Esophagus squamous epithelium (tissue), 5 donors: ENCODE results near the gene QRSL1. TPM values are rescaled to one million over a fixed set of nuclear protein-coding genes. Genes with fewer than 3 reads are reported as not detected.

Experiments
- DNase-seq: peaks from one replicate; lab custom pipeline; 2025; lab: John Stamatoyannopoulos, UW
- H3K27ac ChIP-seq, 4 donors: fragments of 200-600 bp; sonication (generic); one replicate each; pipeline ENCODE4 v1.5.1; 2016 to 2019; ENCODE audit warnings: mild to moderate bottlenecking in 1 of 4
- H3K27me3 ChIP-seq, 4 donors: fragments of 200-600 bp; sonication (generic); 1 replicate in 3 of 4; 2 replicates in 1 of 4; pipeline versions ENCODE4 v1.5.1 to v1.6.0; 2017 to 2021; ENCODE audit warnings: antibody characterized with exemption in 1 of 4
- H3K36me3 ChIP-seq, 3 donors: fragments of 200-600 bp; sonication (generic); one replicate each; pipeline ENCODE4 v1.5.1; 2016 to 2019
- H3K4me1 ChIP-seq, 3 donors: fragments of 200-600 bp; sonication (generic); one replicate each; pipeline ENCODE4 v1.5.1; 2017 to 2019
- H3K4me3 ChIP-seq, 4 donors: fragments of 200-600 bp; sonication (generic); 1 replicate in 3 of 4; 2 replicates in 1 of 4; pipeline ENCODE4 v1.5.1; 2016 to 2019; ENCODE audit warnings: mild to moderate bottlenecking in 2 of 4, moderate library complexity in 1 of 4
- H3K9me3 ChIP-seq, 3 donors: fragments of 200-600 bp; sonication (generic); one replicate each; pipeline ENCODE4 v1.5.1; 2016 to 2019
- CTCF ChIP-seq, 6 experiments: fragments of 450-650 bp in 4 of 6; fragments of 200-600 bp in 2 of 6; sonication (generic) in 2 of 6; IDR thresholded peaks; one replicate each; pipeline ENCODE4 v1.5.1; 2016 to 2019; ENCODE audit warnings: antibody characterized with exemption in 6 of 6, mild to moderate bottlenecking in 4 of 6, moderate library complexity in 4 of 6
- POLR2A ChIP-seq, 4 donors: fragments of 450-650 bp; IDR thresholded peaks; one replicate each; pipeline ENCODE4 v1.6.1; 2017; ENCODE audit warnings: antibody characterized with exemption in 4 of 4, mild to moderate bottlenecking in 4 of 4, moderate library complexity in 3 of 4
- WGBS, 2 donors: methylation state at CpG; one replicate each; pipeline ENCODE4 v1.1.5; 2018; 5-methylcytosine and 5-hydroxymethylcytosine counted together
- intact Hi-C: fragments of 100-400 bp; cut with DNase I; formaldehyde crosslinking; loops from one replicate; pipeline ENCODE4 v1.15.0; 2022
- total RNA-seq, 4 donors: library from RNA; depleted of rRNA; stranded (reverse); fragments of >200 nt; gene quantifications; one replicate each; pipeline ENCODE4 v1.1.0, GENCODE V29; 2016
- donor health status: DM: yes; HTN: yes; CAD: no.

The QRSL1 gene
- total RNA-seq, 4 donors from 2014 or later = 4.8 to 11.1 (median 9.3) TPM

- no peaks in the 10 kb centered on the region for H3K27me3 ChIP-seq
- intact Hi-C loops = no loop called here
- H3K27ac ChIP-seq = no peak overlapping the region
- TF ChIP-seq CTCF (IDR thresholded peaks at IDR 0.05) (no peak), POLR2A (IDR thresholded peaks at IDR 0.05) (no peak)
- no peaks in the 10 kb centered on the region for H3K9me3 ChIP-seq
- DNase-seq = no peak
- H3K4me1 ChIP-seq = peaks cover 6 to 28% (median 11%) of the 10 kb centered on the region in 3 donors
- no peaks in the 10 kb centered on the region for H3K36me3 ChIP-seq
- 88 to 94% methylated on average over 1 of the region's 1 CpG for WGBS, 2 donors
- no peak overlapping the region for H3K4me3 ChIP-seq
These were observed 2.0 kb downstream of the QRSL1 start for GRCh38 chr6:106631346-106631745.

GRCh38 chr6:106634565-106634964 is 5.2 kb downstream of the QRSL1 start:
- no peaks in the 10 kb centered on the region for H3K36me3 ChIP-seq
- no peak overlapping the region for H3K4me3 ChIP-seq
- intact Hi-C loops = no loop called here
- WGBS, 2 donors = 93 to 95% methylated on average over 5 of the region's 5 CpGs
- no peaks in the 10 kb centered on the region for H3K27me3 ChIP-seq
- no peak overlapping the region for H3K27ac ChIP-seq
- no peaks in the 10 kb centered on the region for H3K9me3 ChIP-seq
- no peak for DNase-seq
- peaks cover 6 to 17% (median 7%) of the 10 kb centered on the region in 3 donors for H3K4me1 ChIP-seq
- TF ChIP-seq CTCF (IDR thresholded peaks at IDR 0.05) (no peak), POLR2A (IDR thresholded peaks at IDR 0.05) (no peak)

- TF ChIP-seq POLR2A (IDR thresholded peaks at IDR 0.05) (no peak), CTCF (IDR thresholded peaks at IDR 0.05) (no peak)
- Histone ChIP-seq H3K27me3 (no peaks in the 10 kb centered on the region), H3K9me3 (no peaks in the 10 kb centered on the region), H3K4me3 (no peak overlapping the region), H3K4me1 (no peaks in the 10 kb centered on the region), H3K27ac (no peak overlapping the region), H3K36me3 (peaks cover 0 to 23% (median 0%) of the 10 kb centered on the region in 3 donors)
- intact Hi-C loops = no loop called here
- 68 to 70% methylated on average over 7 of the region's 7 CpGs for WGBS, 2 donors
- DNase-seq = no peak
These were observed 7.8 kb downstream of the QRSL1 start for GRCh38 chr6:106637051-106637716.

GRCh38 chr6:106637717-106638341 is 8.5 kb downstream of the QRSL1 start:
- Histone ChIP-seq H3K4me3 (no peak overlapping the region), H3K9me3 (no peaks in the 10 kb centered on the region), H3K4me1 (no peaks in the 10 kb centered on the region), H3K27me3 (no peaks in the 10 kb centered on the region), H3K36me3 (peaks cover 0 to 30% (median 0%) of the 10 kb centered on the region in 3 donors), H3K27ac (no peak overlapping the region)
- no peak for DNase-seq
- WGBS, 2 donors = 65 to 77% methylated on average over 6 of the region's 6 CpGs
- TF ChIP-seq CTCF (IDR thresholded peaks at IDR 0.05) (no peak), POLR2A (IDR thresholded peaks at IDR 0.05) (no peak)
- intact Hi-C loops = no loop called here

GRCh38 chr6:106639812-106640211 is 10.4 kb downstream of the QRSL1 start:
- intact Hi-C loops = no loop called here
- 82 to 86% methylated on average over 4 of the region's 4 CpGs for WGBS, 2 donors

More at GRCh38 chr6:106639812-106640211, 10.4 kb downstream of the QRSL1 start:
- Histone ChIP-seq H3K27me3 (no peaks in the 10 kb centered on the region), H3K27ac (no peak overlapping the region), H3K36me3 (peaks cover 0 to 49% (median 0%) of the 10 kb centered on the region in 3 donors), H3K9me3 (no peaks in the 10 kb centered on the region), H3K4me3 (no peak overlapping the region), H3K4me1 (no peaks in the 10 kb centered on the region)
- TF ChIP-seq POLR2A (IDR thresholded peaks at IDR 0.05) (no peak), CTCF (IDR thresholded peaks at IDR 0.05) (no peak)
- DNase-seq = no peak
